ENCODE results near the gene HAO2. TPM values are rescaled to one million over a fixed set of nuclear protein-coding genes. Genes with fewer than 3 reads are reported as not detected.

The HAO2 gene
- total RNA-seq, 1 experiment from 2014 or later, result 0.13 TPM

- Mint-ChIP-seq H3K4me3 (0 out of 5 replicates have a peak overlapping the region, but pooled peaks of 1 of the 2 experiments have one; percentile 12), H3K27ac (peak overlapping the region; percentile 93 to 98 (median 93)), H3K36me3 (ENCODE audit: insufficient read depth in 1 of 3, low read depth in 3 of 3) (peaks cover 14 to 23% (median 15%) of the 10 kb centered on the region in 3 experiments; a peak in 6 of 7 replicates), H3K9me3 (peaks cover 19 to 21% of the 10 kb centered on the region in 2 experiments), H3K4me1 (peaks cover 58 to 68% of the 10 kb centered on the region in 2 experiments), H3K27me3 (ENCODE audit: low read depth) (peaks cover 12% of the 10 kb centered on the region)
- peak; percentile 71 for DNase-seq
- Histone ChIP-seq H4K5ac (ENCODE audit: insufficient read length, low read depth, low read length) (no peak overlapping the region), H3K14ac (ENCODE audit: insufficient read depth, low read length) (no peak overlapping the region), H3K56ac (ENCODE audit: insufficient read length, low read depth, low read length) (no peak overlapping the region), H3K18ac (ENCODE audit: insufficient read length, low read depth, low read length) (no peak overlapping the region), H3T11ph (ENCODE audit: low read length) (no peak overlapping the region), H3K23me2 (ENCODE audit: insufficient read length, low read depth, low read length, poor library complexity, severe bottlenecking) (no peaks in the 10 kb centered on the region), H4K91ac (ENCODE audit: insufficient read length, low read depth, low read length) (no peak overlapping the region), H3K27ac (ENCODE audit: insufficient read length, low read depth, low read length) (peak overlapping the region; percentile 73), H2BK12ac (ENCODE audit: insufficient read length, low read depth, low read length) (no peak overlapping the region), H3K4me2 (ENCODE audit: insufficient read depth, insufficient read length, low read length) (peak overlapping the region; percentile 2), H2BK120ac (ENCODE audit: low read depth, low read length, poor library complexity, severe bottlenecking) (no peak overlapping the region), H4K20me1 (ENCODE audit: control insufficient read depth, insufficient read depth, insufficient read length) (no peaks in the 10 kb centered on the region), H3K79me1 (ENCODE audit: insufficient read depth, low read depth, low read length, poor library complexity, severe bottlenecking) (no peaks in the 10 kb centered on the region), H2BK15ac (ENCODE audit: low read depth, low read length) (no peak overlapping the region), H2AK5ac (ENCODE audit: insufficient read length, low read length) (no peak overlapping the region), H3K27me3 (ENCODE audit: insufficient read depth, low read length) (no peaks in the 10 kb centered on the region), H3K9me3 (ENCODE audit: control insufficient read depth, low read depth, low read length) (no peaks in the 10 kb centered on the region), H2BK20ac (ENCODE audit: low read depth, low read length, poor library complexity, severe bottlenecking) (no peak overlapping the region), H3K79me2 (ENCODE audit: insufficient read depth, low read length) (no peaks in the 10 kb centered on the region), H4K8ac (replicated peaks; ENCODE audit: insufficient read length, low read depth, low read length) (no peak overlapping the region), H3K23ac (ENCODE audit: insufficient read length, low read depth, low read length) (no peak overlapping the region), H2AFZ (ENCODE audit: low read length) (no peak overlapping the region), H3K4ac (ENCODE audit: low read depth, low read length) (no peak overlapping the region), H3K9ac (ENCODE audit: extremely low read depth, insufficient read length, low read length) (no peak overlapping the region), H2BK5ac (ENCODE audit: insufficient read length, low read length) (no peak overlapping the region), H3K4me1 (ENCODE audit: insufficient read depth, low read length) (peaks cover 20% of the 10 kb centered on the region)
- no peak for TF ChIP-seq CTCF (conservative IDR thresholded peaks at IDR 0.05)
Observed at GRCh38 chr1:119340861-119341261, 27.7 kb upstream of the HAO2 start.
